Activated T-helper 2 cell treated with anti-CD3 and anti-CD28 coated beads, Interferon-gamma antibody, Interleukin-2, Interleukin-4, amounts not matched to agents 10 μg/mL and 5 μg/mL and 100 μg/mL, durations not matched to agents 14 hours and 24 hours and 36 hours (primary cell): ENCODE data around the gene EFNA5. TPM values are rescaled to one million over a fixed set of nuclear protein-coding genes. Genes with fewer than 3 reads are reported as not detected.

Source experiments
- DNase-seq: peaks from one replicate; pipeline ENCODE4 v3.0.0; 2021; ENCODE audit warnings: low spot score
- H3K27ac Mint-ChIP-seq: one replicate; pipeline ENCODE4 v1.8.0; 2021; ENCODE audit warnings: mixed read lengths
- H3K27me3 Mint-ChIP-seq: one replicate; pipeline ENCODE4 v1.8.0; 2021; ENCODE audit warnings: low read depth, mixed read lengths
- H3K36me3 Mint-ChIP-seq: one replicate; pipeline ENCODE4 v1.8.0; 2021; ENCODE audit warnings: low read depth, mixed read lengths
- H3K4me1 Mint-ChIP-seq: one replicate; pipeline ENCODE4 v1.8.0; 2021; ENCODE audit warnings: low read depth, mixed read lengths
- H3K4me3 Mint-ChIP-seq: one replicate; pipeline ENCODE4 v1.8.0; 2021; ENCODE audit warnings: low read depth, mild to moderate bottlenecking, moderate library complexity, mixed read lengths
- H3K9me3 Mint-ChIP-seq: one replicate; pipeline ENCODE4 v1.8.0; 2021; ENCODE audit warnings: mixed read lengths
- intact Hi-C: fragments of 100-400 bp; cut with micrococcal nuclease; formaldehyde crosslinking; loops from one replicate; pipeline ENCODE4 v1.15.1; 2023
- total RNA-seq: library from RNA; stranded (reverse); gene quantifications from 2 replicates; pipeline ENCODE4 v1.2.3, GENCODE V29; 2022

Gene EFNA5
- total RNA-seq, 1 donor from 2014 or later = not detected

- intact Hi-C loops = no loop called here
- H3K27me3 Mint-ChIP-seq = peaks cover 13% of the 10 kb centered on the region
- peaks cover 2% of the 10 kb centered on the region for H3K4me1 Mint-ChIP-seq
- no peak for DNase-seq
- H3K36me3 Mint-ChIP-seq = no peaks in the 10 kb centered on the region
- no peak overlapping the region for H3K27ac Mint-ChIP-seq
- H3K9me3 Mint-ChIP-seq = no peaks in the 10 kb centered on the region
- no peak overlapping the region for H3K4me3 Mint-ChIP-seq
These were observed 294.0 kb downstream of the EFNA5 start for GRCh38 chr5:107376546-107377276.

- intact Hi-C loops = no loop called here
- no peak for DNase-seq
- no peaks in the 10 kb centered on the region for H3K36me3 Mint-ChIP-seq
- no peaks in the 10 kb centered on the region for H3K9me3 Mint-ChIP-seq
- H3K27me3 Mint-ChIP-seq = peaks cover 12% of the 10 kb centered on the region
- no peak overlapping the region for H3K4me3 Mint-ChIP-seq
- H3K27ac Mint-ChIP-seq = no peak overlapping the region
- H3K4me1 Mint-ChIP-seq = peaks cover 2% of the 10 kb centered on the region
These were observed 297.0 kb downstream of the EFNA5 start for GRCh38 chr5:107373549-107374263.

GRCh38 chr5:107372723-107373450 lies 297.9 kb downstream of the EFNA5 start:
- H3K9me3 Mint-ChIP-seq = no peaks in the 10 kb centered on the region
- H3K4me3 Mint-ChIP-seq = no peak overlapping the region
- no peak for DNase-seq
- peaks cover 12% of the 10 kb centered on the region for H3K27me3 Mint-ChIP-seq
- H3K36me3 Mint-ChIP-seq = no peaks in the 10 kb centered on the region
- intact Hi-C loops = no loop called here
- peaks cover 2% of the 10 kb centered on the region for H3K4me1 Mint-ChIP-seq
- H3K27ac Mint-ChIP-seq = no peak overlapping the region

GRCh38 chr5:107370396-107370968 lies 300.3 kb downstream of the EFNA5 start:
- peaks cover 4% of the 10 kb centered on the region for H3K4me1 Mint-ChIP-seq
- intact Hi-C loops = no loop called here

GRCh38 chr5:107369622-107370021 lies 301.1 kb downstream of the EFNA5 start:
- intact Hi-C loops = no loop called here
- Mint-ChIP-seq H3K9me3 (no peaks in the 10 kb centered on the region), H3K4me1 (peaks cover 5% of the 10 kb centered on the region), H3K4me3 (no peak overlapping the region), H3K36me3 (no peaks in the 10 kb centered on the region), H3K27ac (no peak overlapping the region), H3K27me3 (peaks cover 16% of the 10 kb centered on the region)
- DNase-seq = no peak

More at GRCh38 chr5:107370396-107370968, 300.3 kb downstream of the EFNA5 start:
- Mint-ChIP-seq H3K36me3 (no peaks in the 10 kb centered on the region), H3K27me3 (peaks cover 14% of the 10 kb centered on the region), H3K9me3 (no peaks in the 10 kb centered on the region), H3K4me3 (no peak overlapping the region), H3K27ac (no peak overlapping the region)
- no peak for DNase-seq

- Mint-ChIP-seq H3K27ac (no peak overlapping the region), H3K4me1 (peaks cover 5% of the 10 kb centered on the region), H3K9me3 (no peaks in the 10 kb centered on the region), H3K4me3 (no peak overlapping the region), H3K36me3 (no peaks in the 10 kb centered on the region), H3K27me3 (peaks cover 14% of the 10 kb centered on the region)
- DNase-seq = no peak
- intact Hi-C loops = no loop called here
These were observed 302.1 kb downstream of the EFNA5 start for GRCh38 chr5:107368615-107369014.

- intact Hi-C loops = no loop called here
- peaks cover 9% of the 10 kb centered on the region for H3K27me3 Mint-ChIP-seq
- no peak for DNase-seq
- H3K4me1 Mint-ChIP-seq = peaks cover 5% of the 10 kb centered on the region
- no peaks in the 10 kb centered on the region for H3K36me3 Mint-ChIP-seq
- H3K27ac Mint-ChIP-seq = no peak overlapping the region
- H3K9me3 Mint-ChIP-seq = no peaks in the 10 kb centered on the region
- no peak overlapping the region for H3K4me3 Mint-ChIP-seq
These were observed 302.8 kb downstream of the EFNA5 start for GRCh38 chr5:107367939-107368338.

GRCh38 chr5:107367480-107367879 lies 303.3 kb downstream of the EFNA5 start:
- Mint-ChIP-seq H3K36me3 (no peaks in the 10 kb centered on the region), H3K4me3 (no peak overlapping the region), H3K27ac (no peak overlapping the region), H3K27me3 (peaks cover 9% of the 10 kb centered on the region), H3K4me1 (peaks cover 5% of the 10 kb centered on the region), H3K9me3 (no peaks in the 10 kb centered on the region)
- intact Hi-C loops = no loop called here
- no peak for DNase-seq

- Mint-ChIP-seq H3K27ac (no peak overlapping the region), H3K9me3 (no peaks in the 10 kb centered on the region), H3K4me1 (peaks cover 5% of the 10 kb centered on the region), H3K4me3 (no peak overlapping the region), H3K27me3 (peaks cover 8% of the 10 kb centered on the region), H3K36me3 (no peaks in the 10 kb centered on the region)
- DNase-seq = no peak
- intact Hi-C loops = no loop called here
These were observed 305.2 kb downstream of the EFNA5 start for GRCh38 chr5:107365320-107366109.

GRCh38 chr5:107364443-107365319 lies 306.1 kb downstream of the EFNA5 start:
- Mint-ChIP-seq H3K27me3 (peaks cover 8% of the 10 kb centered on the region), H3K9me3 (no peaks in the 10 kb centered on the region), H3K4me1 (peaks cover 5% of the 10 kb centered on the region), H3K27ac (no peak overlapping the region), H3K4me3 (no peak overlapping the region), H3K36me3 (no peaks in the 10 kb centered on the region)
- intact Hi-C loops = no loop called here
- DNase-seq = no peak

GRCh38 chr5:107363768-107364167 lies 307.0 kb downstream of the EFNA5 start:
- H3K27me3 Mint-ChIP-seq = peaks cover 8% of the 10 kb centered on the region
- peaks cover 5% of the 10 kb centered on the region for H3K4me1 Mint-ChIP-seq
- H3K36me3 Mint-ChIP-seq = no peaks in the 10 kb centered on the region
- no peaks in the 10 kb centered on the region for H3K9me3 Mint-ChIP-seq
- no peak for DNase-seq
- no peak overlapping the region for H3K4me3 Mint-ChIP-seq
- H3K27ac Mint-ChIP-seq = no peak overlapping the region
- intact Hi-C loops = no loop called here
